Astrocyte (in vitro differentiated cells and primary cell): ENCODE results near the gene PIAS2.

ENCODE experiments used
- EZH2 ChIP-seq: IDR thresholded peaks from 2 replicates; pipeline ENCODE4 v1.6.1; 2012; ENCODE audit warnings: mild to moderate bottlenecking, low read length, inconsistent platforms; ENCODE audit not compliant: insufficient read depth
- TF ChIP-seq, protein P1 (sequence below): IDR thresholded peaks from 2 replicates; pipeline ENCODE4 v1.5.1; 2011; ENCODE audit warnings: low read depth, mild to moderate bottlenecking, inconsistent platforms, low read length, moderate library complexity; ENCODE audit not compliant: insufficient read depth

DNA sequence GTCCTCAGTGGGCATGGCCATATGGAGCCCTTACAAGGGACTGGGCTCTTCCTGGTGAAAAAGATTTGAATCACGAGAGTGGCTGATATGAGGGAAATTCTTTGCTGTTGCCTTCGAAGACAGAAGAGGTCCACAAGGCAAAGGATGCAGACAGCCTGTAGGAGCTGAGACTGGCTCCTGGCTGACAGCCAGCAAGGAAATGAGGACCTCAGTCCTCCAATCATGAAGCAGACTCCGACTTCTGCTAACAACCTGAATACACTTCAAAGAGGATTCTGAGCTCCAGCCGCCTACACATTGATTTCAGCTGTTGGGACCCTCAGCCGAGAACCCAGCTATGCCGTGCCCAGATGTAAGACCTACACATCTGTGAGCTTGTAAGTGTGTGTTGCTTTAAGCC, 157.4 kb downstream of the PIAS2 start:
- TF ChIP-seq, protein P1, sequence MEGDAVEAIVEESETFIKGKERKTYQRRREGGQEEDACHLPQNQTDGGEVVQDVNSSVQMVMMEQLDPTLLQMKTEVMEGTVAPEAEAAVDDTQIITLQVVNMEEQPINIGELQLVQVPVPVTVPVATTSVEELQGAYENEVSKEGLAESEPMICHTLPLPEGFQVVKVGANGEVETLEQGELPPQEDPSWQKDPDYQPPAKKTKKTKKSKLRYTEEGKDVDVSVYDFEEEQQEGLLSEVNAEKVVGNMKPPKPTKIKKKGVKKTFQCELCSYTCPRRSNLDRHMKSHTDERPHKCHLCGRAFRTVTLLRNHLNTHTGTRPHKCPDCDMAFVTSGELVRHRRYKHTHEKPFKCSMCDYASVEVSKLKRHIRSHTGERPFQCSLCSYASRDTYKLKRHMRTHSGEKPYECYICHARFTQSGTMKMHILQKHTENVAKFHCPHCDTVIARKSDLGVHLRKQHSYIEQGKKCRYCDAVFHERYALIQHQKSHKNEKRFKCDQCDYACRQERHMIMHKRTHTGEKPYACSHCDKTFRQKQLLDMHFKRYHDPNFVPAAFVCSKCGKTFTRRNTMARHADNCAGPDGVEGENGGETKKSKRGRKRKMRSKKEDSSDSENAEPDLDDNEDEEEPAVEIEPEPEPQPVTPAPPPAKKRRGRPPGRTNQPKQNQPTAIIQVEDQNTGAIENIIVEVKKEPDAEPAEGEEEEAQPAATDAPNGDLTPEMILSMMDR, result no peak
- TF ChIP-seq EZH2, result no peak
